Natural killer cell (primary cell): ENCODE results near the gene SELENOH. TPM values are rescaled to one million over a fixed set of nuclear protein-coding genes. Genes with fewer than 3 reads are reported as not detected.

Source experiments
- ATAC-seq, 3 donors: fragments of 150-1000 bp in 2 of 3; fragments of 200-7000 bp in 1 of 3; cut with Tn5 transposase; 1 replicate in 1 of 3; 2 replicates in 2 of 3; pipeline ENCODE4 v1.10.0; 2021; ENCODE audit warnings: mild to moderate bottlenecking in 2 of 3, moderate library complexity in 2 of 3
- DNase-seq, 2 donors: peaks; one replicate each; pipeline versions ENCODE4 v3.0.0 to v3.0.0-alpha.2; 2013 to 2021; ENCODE audit warnings: mixed read lengths in 1 of 2
- H3K27ac ChIP-seq: one replicate; pipeline ENCODE4 v1.5.1; 2013; ENCODE audit warnings: mild to moderate bottlenecking, low read length
- H3K27me3 ChIP-seq: one replicate; pipeline ENCODE4 v1.6.1; 2013; ENCODE audit warnings: low read length; ENCODE audit not compliant: control insufficient read depth, insufficient read depth
- H3K36me3 ChIP-seq: one replicate; pipeline ENCODE4 v1.6.1; 2013; ENCODE audit warnings: low read length; ENCODE audit not compliant: control insufficient read depth, insufficient read depth
- H3K4me1 ChIP-seq: one replicate; pipeline ENCODE4 v1.6.1; 2013; ENCODE audit warnings: low read length; ENCODE audit not compliant: control insufficient read depth, insufficient read depth
- H3K4me3 ChIP-seq: one replicate; pipeline ENCODE4 v1.5.1; 2013; ENCODE audit warnings: low read length
- H3K9me3 ChIP-seq: one replicate; pipeline ENCODE4 v1.6.1; 2013; ENCODE audit warnings: low read length; ENCODE audit not compliant: control insufficient read depth, insufficient read depth
- H3K27ac Mint-ChIP-seq, 2 donors: one replicate each; pipeline ENCODE4 v1.8.0; 2022; ENCODE audit warnings: mild to moderate bottlenecking in 2 of 2, mixed read lengths in 2 of 2, moderate library complexity in 1 of 2
- H3K27me3 Mint-ChIP-seq, 2 donors: one replicate each; pipeline ENCODE4 v1.8.0; 2022; ENCODE audit warnings: low read depth in 2 of 2, mixed read lengths in 2 of 2
- H3K36me3 Mint-ChIP-seq: one replicate; pipeline ENCODE4 v1.8.0; 2022; ENCODE audit warnings: mixed read lengths
- H3K4me1 Mint-ChIP-seq, 2 donors: one replicate each; pipeline ENCODE4 v1.8.0; 2022; ENCODE audit warnings: mixed read lengths in 2 of 2
- H3K4me3 Mint-ChIP-seq: one replicate; pipeline ENCODE4 v1.8.0; 2022; ENCODE audit warnings: mild to moderate bottlenecking, moderate library complexity, mixed read lengths
- H3K9me3 Mint-ChIP-seq, 2 donors: one replicate each; pipeline ENCODE4 v1.8.0; 2022; ENCODE audit warnings: mixed read lengths in 2 of 2
- WGBS: methylation state at CpG from one replicate; pipeline ENCODE4 v1.1.7; 2013; ENCODE audit warnings: missing lambda C conversion rate; ENCODE audit not compliant: insufficient coverage; 5-methylcytosine and 5-hydroxymethylcytosine counted together
- intact Hi-C: fragments of 100-400 bp; cut with micrococcal nuclease; formaldehyde crosslinking; loops from one replicate; pipeline ENCODE4 v1.14.2; 2022
- total RNA-seq, 4 donors: library from RNA; stranded (reverse); fragments of 120-200 nt in 1 of 4; gene quantifications; one replicate each; pipeline versions ENCODE4 v1.2.3 to v1.2.4, GENCODE V29; 2013 to 2022
- TF ChIP-seq, protein P1 (sequence below): fragments of 200-600 bp; IDR thresholded peaks from one replicate; pipeline ENCODE4 v1.8.0; 2022; ENCODE audit warnings: antibody characterized with exemption

SELENOH gene
- total RNA-seq, 3 donors from 2014 or later (not counting 1 experiment from before 2014, with no cell fraction given) = 55.3 to 83.3 (median 61.0) TPM

- Histone ChIP-seq H3K27me3 (no peaks in the 10 kb centered on the region), H3K27ac (no peak overlapping the region), H3K4me3 (no peak overlapping the region), H3K36me3 (no peaks in the 10 kb centered on the region), H3K9me3 (no peaks in the 10 kb centered on the region), H3K4me1 (no peaks in the 10 kb centered on the region)
- no peaks in the 10 kb centered on the region for H3K27me3 Mint-ChIP-seq
- 94% methylated on average over 2 of the region's 3 CpGs for WGBS
- no peaks in the 10 kb centered on the region for H3K4me1 Mint-ChIP-seq
- TF ChIP-seq, protein P1, sequence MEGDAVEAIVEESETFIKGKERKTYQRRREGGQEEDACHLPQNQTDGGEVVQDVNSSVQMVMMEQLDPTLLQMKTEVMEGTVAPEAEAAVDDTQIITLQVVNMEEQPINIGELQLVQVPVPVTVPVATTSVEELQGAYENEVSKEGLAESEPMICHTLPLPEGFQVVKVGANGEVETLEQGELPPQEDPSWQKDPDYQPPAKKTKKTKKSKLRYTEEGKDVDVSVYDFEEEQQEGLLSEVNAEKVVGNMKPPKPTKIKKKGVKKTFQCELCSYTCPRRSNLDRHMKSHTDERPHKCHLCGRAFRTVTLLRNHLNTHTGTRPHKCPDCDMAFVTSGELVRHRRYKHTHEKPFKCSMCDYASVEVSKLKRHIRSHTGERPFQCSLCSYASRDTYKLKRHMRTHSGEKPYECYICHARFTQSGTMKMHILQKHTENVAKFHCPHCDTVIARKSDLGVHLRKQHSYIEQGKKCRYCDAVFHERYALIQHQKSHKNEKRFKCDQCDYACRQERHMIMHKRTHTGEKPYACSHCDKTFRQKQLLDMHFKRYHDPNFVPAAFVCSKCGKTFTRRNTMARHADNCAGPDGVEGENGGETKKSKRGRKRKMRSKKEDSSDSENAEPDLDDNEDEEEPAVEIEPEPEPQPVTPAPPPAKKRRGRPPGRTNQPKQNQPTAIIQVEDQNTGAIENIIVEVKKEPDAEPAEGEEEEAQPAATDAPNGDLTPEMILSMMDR = no peak
- H3K27ac Mint-ChIP-seq = no peak overlapping the region
- DNase-seq = no peak
- no peak for ATAC-seq
- H3K9me3 Mint-ChIP-seq = no peaks in the 10 kb centered on the region
- intact Hi-C loops = no loop called here
- H3K4me3 Mint-ChIP-seq = no peak overlapping the region
- H3K36me3 Mint-ChIP-seq = no peaks in the 10 kb centered on the region
These were observed 34.8 kb downstream of the SELENOH start for GRCh38 chr11:57776031-57776521.

- intact Hi-C loops = no loop called here
- Mint-ChIP-seq H3K27me3 (no peaks in the 10 kb centered on the region), H3K4me1 (no peaks in the 10 kb centered on the region), H3K27ac (no peak overlapping the region), H3K9me3 (no peaks in the 10 kb centered on the region), H3K36me3 (no peaks in the 10 kb centered on the region), H3K4me3 (no peak overlapping the region)
- ATAC-seq (no peak), DNase-seq (no peak)
- H3K27ac ChIP-seq = no peak overlapping the region
- WGBS = no CpG with 5 or more reads among the region's 2 CpGs
- TF ChIP-seq, protein P1 = no peak
- no peaks in the 10 kb centered on the region for H3K27me3 ChIP-seq
- no peaks in the 10 kb centered on the region for H3K36me3 ChIP-seq
- H3K4me3 ChIP-seq = no peak overlapping the region
- no peaks in the 10 kb centered on the region for H3K4me1 ChIP-seq
- no peaks in the 10 kb centered on the region for H3K9me3 ChIP-seq
These were observed 35.4 kb downstream of the SELENOH start for GRCh38 chr11:57776577-57777210.

GRCh38 chr11:57777969-57778317 is 36.7 kb downstream of the SELENOH start:
- H3K4me1 Mint-ChIP-seq = no peaks in the 10 kb centered on the region
- TF ChIP-seq, protein P1 = no peak
- H3K4me3 ChIP-seq = no peak overlapping the region
- no peak overlapping the region for H3K27ac Mint-ChIP-seq
- no peak overlapping the region for H3K4me3 Mint-ChIP-seq
- no peak overlapping the region for H3K27ac ChIP-seq
- no peaks in the 10 kb centered on the region for H3K36me3 ChIP-seq
- no peaks in the 10 kb centered on the region for H3K4me1 ChIP-seq
- ATAC-seq (no peak), DNase-seq (no peak)
- no peaks in the 10 kb centered on the region for H3K27me3 ChIP-seq
- H3K36me3 Mint-ChIP-seq = no peaks in the 10 kb centered on the region
- no peaks in the 10 kb centered on the region for H3K27me3 Mint-ChIP-seq
- intact Hi-C loops = no loop called here
- 91% methylated on average over 3 of the region's 3 CpGs for WGBS
- H3K9me3 Mint-ChIP-seq = no peaks in the 10 kb centered on the region
- H3K9me3 ChIP-seq = no peaks in the 10 kb centered on the region
